Stimulated activated CD4-positive, alpha-beta T cell treated with anti-CD3 and anti-CD28 coated beads, Interleukin-4, amount 100 ng/mL, for 1 hour (primary cell): Measurements from ENCODE around the gene UGT3A1.
"Not testable (repeated sequence)": the region's sequence is repeated elsewhere in the genome, so short reads cannot be mapped to it uniquely, and the experiment has no call there.

Experiments
- DNase-seq: peaks from one replicate; pipeline ENCODE4 v3.0.0-alpha.2; 2020

Gene UGT3A1

GRCh38 chr5:35990941-35991611 is at the start of gene UGT3A1:
TSS of gene UGT3A1 (minus strand) at chr5:35991390. CDS start at chr5:35991240, 150 bp downstream.
- no peak for DNase-seq

GRCh38 chr5:36035696-36036095 is 44.5 kb upstream of the UGT3A1 start:
- DNase-seq: no peak

- DNase-seq: not testable (repeated sequence)
Measured at GRCh38 chr5:36034536-36035134, 43.4 kb upstream of the UGT3A1 start.

- DNase-seq: no peak
Measured at GRCh38 chr5:36033486-36033885, 42.3 kb upstream of the UGT3A1 start.

- no peak for DNase-seq
Measured at GRCh38 chr5:36033047-36033446, 41.9 kb upstream of the UGT3A1 start.

- DNase-seq: no peak
Measured at GRCh38 chr5:36031223-36031622, 40.0 kb upstream of the UGT3A1 start.

GRCh38 chr5:36029914-36030313 is 38.7 kb upstream of the UGT3A1 start:
- no peak for DNase-seq

- no peak for DNase-seq
Measured at GRCh38 chr5:36028816-36029465, 37.8 kb upstream of the UGT3A1 start.

GRCh38 chr5:36027711-36028110 is 36.5 kb upstream of the UGT3A1 start:
- no peak for DNase-seq

- no peak for DNase-seq
Measured at GRCh38 chr5:36026706-36027465, 35.7 kb upstream of the UGT3A1 start.

- DNase-seq: not testable (repeated sequence)
Measured at GRCh38 chr5:36022246-36022645, 31.1 kb upstream of the UGT3A1 start.

GRCh38 chr5:36019584-36019983 is 28.4 kb upstream of the UGT3A1 start:
- DNase-seq: not testable (repeated sequence)

GRCh38 chr5:36017622-36018021 is 26.4 kb upstream of the UGT3A1 start:
- DNase-seq: no peak

GRCh38 chr5:36017004-36017403 is 25.8 kb upstream of the UGT3A1 start:
- DNase-seq: no peak

- no peak for DNase-seq
Measured at GRCh38 chr5:36013182-36013581, 22.0 kb upstream of the UGT3A1 start.

GRCh38 chr5:36009698-36010097 is 18.5 kb upstream of the UGT3A1 start:
- no peak for DNase-seq

- DNase-seq: no peak
Measured at GRCh38 chr5:36007366-36007765, 16.2 kb upstream of the UGT3A1 start.

- DNase-seq: no peak
Measured at GRCh38 chr5:36006163-36006562, 15.0 kb upstream of the UGT3A1 start.

- DNase-seq: no peak
Measured at GRCh38 chr5:36001032-36001431, 9.8 kb upstream of the UGT3A1 start.

- DNase-seq: no peak
Measured at GRCh38 chr5:35999547-35999946, 8.4 kb upstream of the UGT3A1 start.

GRCh38 chr5:35996076-35996475 is 4.9 kb upstream of the UGT3A1 start:
- no peak for DNase-seq

- no peak for DNase-seq
Measured at GRCh38 chr5:35990520-35990919, 670 bp downstream of the UGT3A1 start.

- no peak for DNase-seq
Measured at GRCh38 chr5:35988529-35988928, 2.7 kb downstream of the UGT3A1 start.

- no peak for DNase-seq
Measured at GRCh38 chr5:35987776-35988175, 3.4 kb downstream of the UGT3A1 start.
